ENCODE measurements around the gene PDE3A. TPM values are rescaled to one million over a fixed set of nuclear protein-coding genes. Genes with fewer than 3 reads are reported as not detected.

PDE3A gene
- total and polyA plus RNA-seq, 10 of the 15 experiments (the other 5 are each of a cell fraction or from before 2014, with no cell fraction given): 0.01 to 2.6 (median 1.5) TPM

DNA sequence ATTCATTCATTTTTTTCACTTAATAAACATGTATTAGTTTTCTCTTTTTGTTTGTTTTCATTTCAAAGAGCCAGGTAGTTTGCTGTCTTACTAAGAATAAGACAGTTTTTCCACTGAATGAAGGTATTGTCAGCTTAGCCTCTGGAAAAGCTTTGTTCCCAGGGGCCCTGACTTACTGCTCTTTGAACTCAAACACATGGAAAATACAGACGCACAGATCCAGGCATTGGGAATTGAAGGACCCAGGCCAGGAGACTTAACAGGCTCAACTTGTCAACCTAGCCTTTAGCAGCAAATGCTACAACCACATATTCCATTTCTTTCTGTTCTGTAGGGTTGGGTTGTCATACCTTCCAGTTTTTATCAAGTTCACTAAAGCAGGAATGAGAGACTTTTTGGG lies 288.3 kb downstream of the PDE3A start:
- intact Hi-C loops (cut with micrococcal nuclease; ENCODE audit: unreplicated experiment) (no loop called here), in situ Hi-C loops (cut with MboI) (no loop called here)
- Histone ChIP-seq H3K9me3 (replicated peaks; ENCODE audit: control insufficient read depth, insufficient read depth, low read length) (no peaks in the 10 kb centered on the region), H3K27me3 (replicated peaks in 1 of 2; ENCODE audit: control insufficient read depth in 2 of 2, insufficient read depth in 2 of 2, low read length in 1 of 2) (no peaks in the 10 kb centered on the region), H4K20me1 (ENCODE audit: control insufficient read depth, insufficient read depth) (no peaks in the 10 kb centered on the region), H3K4me2 (ENCODE audit: control insufficient read depth, insufficient read depth) (no peak overlapping the region), H3K36me3 (ENCODE audit: control insufficient read depth in 2 of 2, insufficient read depth in 2 of 2, low read length in 1 of 2) (no peaks in the 10 kb centered on the region), H3K79me2 (ENCODE audit: control insufficient read depth, insufficient read depth, low read length) (no peaks in the 10 kb centered on the region), H3K27ac (ENCODE audit: control insufficient read depth, insufficient read depth) (no peak overlapping the region), H3K9ac (ENCODE audit: control insufficient read depth, insufficient read depth, low read length) (no peak overlapping the region), H2AFZ (ENCODE audit: control insufficient read depth, low read depth, low read length) (no peak overlapping the region), H3K4me3 (no peak overlapping the region), H3K4me1 (ENCODE audit: control insufficient read depth, insufficient read depth, low read length) (no peaks in the 10 kb centered on the region)
- no peak for ATAC-seq
- 100% methylated on average over 1 of the region's 1 CpG for WGBS (ENCODE audit: insufficient coverage, insufficient replicate concordance, low lambda C conversion rate, missing lambda C conversion rate)
- POLR2A ChIA-PET: no interaction called here
- TF ChIP-seq DPF2 (IDR thresholded peaks at IDR 0.05) (no peak), BHLHE40 (IDR thresholded peaks at IDR 0.05; ENCODE audit: borderline replicate concordance in 1 of 2, low read depth in 2 of 2, low read length in 1 of 2) (no peak), MAX (IDR thresholded peaks at IDR 0.05; ENCODE audit: low read depth, low read length) (no peak), ZNF24 (IDR thresholded peaks at IDR 0.05) (no peak), TCF3 (IDR thresholded peaks at IDR 0.05; ENCODE audit: borderline replicate concordance, insufficient read depth, low read depth, low read length) (no peak), CHD2 (IDR thresholded peaks at IDR 0.05; ENCODE audit: borderline replicate concordance, low read depth, low read length) (no peak), SMARCA5 (IDR thresholded peaks at IDR 0.05) (no peak), CEBPB (IDR thresholded peaks at IDR 0.05; ENCODE audit: borderline replicate concordance in 1 of 2, low read depth in 2 of 2, low read length in 2 of 2) (no peak), PBX3 (IDR thresholded peaks at IDR 0.05; ENCODE audit: insufficient replicate concordance, low read depth, low read length) (no peak), SREBF2 (IDR thresholded peaks at IDR 0.05; ENCODE audit: low read length) (no peak), ZNF384 (IDR thresholded peaks at IDR 0.05; ENCODE audit: borderline replicate concordance, low read depth, low read length) (no peak), NFYB (IDR thresholded peaks at IDR 0.05; ENCODE audit: insufficient read depth, low read depth, low read length) (no peak), FOXK2 (IDR thresholded peaks at IDR 0.05) (no peak), EP300 (IDR thresholded peaks at IDR 0.05; ENCODE audit: borderline replicate concordance in 1 of 2, control insufficient read depth in 1 of 2, low read depth in 2 of 2, low read length in 2 of 2) (no peak), PAX8 (IDR thresholded peaks at IDR 0.05) (no peak)
- TF ChIP-seq, protein P1, sequence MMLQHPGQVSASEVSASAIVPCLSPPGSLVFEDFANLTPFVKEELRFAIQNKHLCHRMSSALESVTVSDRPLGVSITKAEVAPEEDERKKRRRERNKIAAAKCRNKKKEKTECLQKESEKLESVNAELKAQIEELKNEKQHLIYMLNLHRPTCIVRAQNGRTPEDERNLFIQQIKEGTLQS (IDR thresholded peaks at IDR 0.05; ENCODE audit: borderline replicate concordance, extremely low read depth, low read depth, low read length): no peak
- TF ChIP-seq, protein P2, sequence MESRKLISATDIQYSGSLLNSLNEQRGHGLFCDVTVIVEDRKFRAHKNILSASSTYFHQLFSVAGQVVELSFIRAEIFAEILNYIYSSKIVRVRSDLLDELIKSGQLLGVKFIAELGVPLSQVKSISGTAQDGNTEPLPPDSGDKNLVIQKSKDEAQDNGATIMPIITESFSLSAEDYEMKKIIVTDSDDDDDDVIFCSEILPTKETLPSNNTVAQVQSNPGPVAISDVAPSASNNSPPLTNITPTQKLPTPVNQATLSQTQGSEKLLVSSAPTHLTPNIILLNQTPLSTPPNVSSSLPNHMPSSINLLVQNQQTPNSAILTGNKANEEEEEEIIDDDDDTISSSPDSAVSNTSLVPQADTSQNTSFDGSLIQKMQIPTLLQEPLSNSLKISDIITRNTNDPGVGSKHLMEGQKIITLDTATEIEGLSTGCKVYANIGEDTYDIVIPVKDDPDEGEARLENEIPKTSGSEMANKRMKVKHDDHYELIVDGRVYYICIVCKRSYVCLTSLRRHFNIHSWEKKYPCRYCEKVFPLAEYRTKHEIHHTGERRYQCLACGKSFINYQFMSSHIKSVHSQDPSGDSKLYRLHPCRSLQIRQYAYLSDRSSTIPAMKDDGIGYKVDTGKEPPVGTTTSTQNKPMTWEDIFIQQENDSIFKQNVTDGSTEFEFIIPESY (IDR thresholded peaks at IDR 0.05): no peak
- no TSS peak for BruUV-seq (replicated peaks)
- FAIRE-seq: no peak
- SMC1A ChIA-PET (ENCODE audit: uncharacterized antibody, unreplicated experiment): no interaction called here
- RAD21 ChIA-PET (ENCODE audit: unreplicated experiment): no interaction called here
- CTCF ChIA-PET: no interaction called here
- DNase-seq (ENCODE audit: low read depth, low spot score): no peak
